Measurements from ENCODE around the gene TLX2.

GRCh38 chr2:74556831-74557370, 42.7 kb downstream of the TLX2 start:
- TF ChIP-seq CTCF (IDR thresholded peaks at IDR 0.05; ENCODE audit: borderline replicate concordance, extremely low read depth, low read length, poor library complexity, severe bottlenecking) (no peak), EZH2 (IDR thresholded peaks at IDR 0.05; ENCODE audit: borderline replicate concordance, low read depth, low read length, severe bottlenecking) (no peak)
